Natural killer cell (primary cell): Measurements from ENCODE around the gene HTRA1. TPM values are rescaled to one million over a fixed set of nuclear protein-coding genes. Genes with fewer than 3 reads are reported as not detected.

Experiments
- ATAC-seq, 3 donors: fragments of 150-1000 bp in 2 of 3; fragments of 200-7000 bp in 1 of 3; cut with Tn5 transposase; 1 replicate in 1 of 3; 2 replicates in 2 of 3; pipeline ENCODE4 v1.10.0; 2021; ENCODE audit warnings: mild to moderate bottlenecking in 2 of 3, moderate library complexity in 2 of 3
- DNase-seq, 2 donors: peaks; one replicate each; pipeline versions ENCODE4 v3.0.0 to v3.0.0-alpha.2; 2013 to 2021; ENCODE audit warnings: mixed read lengths in 1 of 2
- H3K27ac ChIP-seq: one replicate; pipeline ENCODE4 v1.5.1; 2013; ENCODE audit warnings: mild to moderate bottlenecking, low read length
- H3K27me3 ChIP-seq: one replicate; pipeline ENCODE4 v1.6.1; 2013; ENCODE audit warnings: low read length; ENCODE audit not compliant: control insufficient read depth, insufficient read depth
- H3K36me3 ChIP-seq: one replicate; pipeline ENCODE4 v1.6.1; 2013; ENCODE audit warnings: low read length; ENCODE audit not compliant: control insufficient read depth, insufficient read depth
- H3K4me1 ChIP-seq: one replicate; pipeline ENCODE4 v1.6.1; 2013; ENCODE audit warnings: low read length; ENCODE audit not compliant: control insufficient read depth, insufficient read depth
- H3K4me3 ChIP-seq: one replicate; pipeline ENCODE4 v1.5.1; 2013; ENCODE audit warnings: low read length
- H3K9me3 ChIP-seq: one replicate; pipeline ENCODE4 v1.6.1; 2013; ENCODE audit warnings: low read length; ENCODE audit not compliant: control insufficient read depth, insufficient read depth
- H3K27ac Mint-ChIP-seq, 2 donors: one replicate each; pipeline ENCODE4 v1.8.0; 2022; ENCODE audit warnings: mild to moderate bottlenecking in 2 of 2, mixed read lengths in 2 of 2, moderate library complexity in 1 of 2
- H3K27me3 Mint-ChIP-seq, 2 donors: one replicate each; pipeline ENCODE4 v1.8.0; 2022; ENCODE audit warnings: low read depth in 2 of 2, mixed read lengths in 2 of 2
- H3K36me3 Mint-ChIP-seq: one replicate; pipeline ENCODE4 v1.8.0; 2022; ENCODE audit warnings: mixed read lengths
- H3K4me1 Mint-ChIP-seq, 2 donors: one replicate each; pipeline ENCODE4 v1.8.0; 2022; ENCODE audit warnings: mixed read lengths in 2 of 2
- H3K4me3 Mint-ChIP-seq: one replicate; pipeline ENCODE4 v1.8.0; 2022; ENCODE audit warnings: mild to moderate bottlenecking, moderate library complexity, mixed read lengths
- H3K9me3 Mint-ChIP-seq, 2 donors: one replicate each; pipeline ENCODE4 v1.8.0; 2022; ENCODE audit warnings: mixed read lengths in 2 of 2
- CTCF ChIP-seq: fragments of 200-600 bp; IDR thresholded peaks from one replicate; pipeline ENCODE4 v1.8.0; 2022; ENCODE audit warnings: antibody characterized with exemption
- WGBS: methylation state at CpG from one replicate; pipeline ENCODE4 v1.1.7; 2013; ENCODE audit warnings: missing lambda C conversion rate; ENCODE audit not compliant: insufficient coverage; 5-methylcytosine and 5-hydroxymethylcytosine counted together
- intact Hi-C: fragments of 100-400 bp; cut with micrococcal nuclease; formaldehyde crosslinking; loops from one replicate; pipeline ENCODE4 v1.14.2; 2022
- total RNA-seq, 4 donors: library from RNA; stranded (reverse); fragments of 120-200 nt in 1 of 4; gene quantifications; one replicate each; pipeline versions ENCODE4 v1.2.3 to v1.2.4, GENCODE V29; 2013 to 2022

HTRA1 gene
- total RNA-seq, 3 donors from 2014 or later (not counting 1 experiment from before 2014, with no cell fraction given), result not detected

DNA sequence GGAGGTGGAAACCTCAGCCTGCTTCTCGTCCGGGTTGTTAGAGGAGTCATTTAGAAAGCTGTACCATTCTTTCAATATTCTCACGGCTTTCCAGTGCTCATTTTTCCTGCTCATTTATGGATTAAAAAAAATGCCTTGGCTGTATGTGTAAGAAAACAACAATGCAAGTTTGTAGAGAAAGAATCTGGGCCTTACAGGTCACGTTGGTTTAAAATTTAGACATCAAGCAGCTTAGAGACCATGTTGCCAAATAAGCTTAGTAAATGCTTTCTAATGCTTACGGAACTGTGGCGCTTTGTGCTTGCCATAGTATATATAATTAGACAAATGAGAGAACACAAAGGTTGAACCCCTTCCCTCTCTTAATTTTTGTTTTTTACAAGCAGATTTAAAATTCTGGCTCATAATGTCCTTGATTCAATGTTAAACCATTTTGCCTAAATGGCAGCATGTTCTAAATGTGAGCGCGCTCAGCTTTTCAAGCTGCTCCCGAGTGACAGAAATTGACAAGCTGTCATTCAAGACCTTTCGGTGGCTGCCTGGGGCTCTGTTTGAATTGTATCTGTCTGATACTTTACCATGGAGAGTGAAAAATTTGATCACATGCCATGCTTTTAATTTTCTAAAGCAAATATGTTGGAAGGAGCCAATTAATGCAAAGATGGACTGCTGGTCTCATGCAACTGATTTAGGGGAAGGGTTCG lies 5.8 kb upstream of the HTRA1 start:
- Mint-ChIP-seq H3K36me3 (no peaks in the 10 kb centered on the region), H3K4me1 (no peaks in the 10 kb centered on the region), H3K27me3 (peaks cover 42 to 48% of the 10 kb centered on the region in 2 donors), H3K9me3 (no peaks in the 10 kb centered on the region), H3K27ac (no peak overlapping the region), H3K4me3 (no peak overlapping the region)
- no peaks in the 10 kb centered on the region for H3K36me3 ChIP-seq
- ATAC-seq (no peak), DNase-seq (no peak)
- no peak overlapping the region for H3K27ac ChIP-seq
- 92% methylated on average over 8 of the region's 11 CpGs for WGBS
- H3K9me3 ChIP-seq, result no peaks in the 10 kb centered on the region
- intact Hi-C loops, result no loop called here
- H3K4me1 ChIP-seq, result peaks cover 7% of the 10 kb centered on the region
- no peak for TF ChIP-seq CTCF
- H3K4me3 ChIP-seq, result no peak overlapping the region
- peaks cover 26% of the 10 kb centered on the region for H3K27me3 ChIP-seq

GRCh38 chr10:122457934-122458333 lies 3.4 kb upstream of the HTRA1 start:
- Mint-ChIP-seq H3K27me3 (peaks cover 45 to 47% of the 10 kb centered on the region in 2 donors), H3K36me3 (no peaks in the 10 kb centered on the region), H3K4me1 (peaks cover 7 to 9% of the 10 kb centered on the region in 2 donors), H3K27ac (no peak overlapping the region), H3K4me3 (no peak overlapping the region), H3K9me3 (no peaks in the 10 kb centered on the region)
- 64% methylated on average over 5 of the region's 5 CpGs for WGBS
- no peaks in the 10 kb centered on the region for H3K36me3 ChIP-seq
- TF ChIP-seq CTCF, result no peak
- intact Hi-C loops, result no loop called here
- H3K4me3 ChIP-seq, result no peak overlapping the region
- DNase-seq, result no peak
- H3K4me1 ChIP-seq, result peaks cover 20% of the 10 kb centered on the region
- peaks cover 30% of the 10 kb centered on the region for H3K27me3 ChIP-seq
- no peak overlapping the region for H3K27ac ChIP-seq
- H3K9me3 ChIP-seq, result no peaks in the 10 kb centered on the region
- no peak for ATAC-seq

DNA sequence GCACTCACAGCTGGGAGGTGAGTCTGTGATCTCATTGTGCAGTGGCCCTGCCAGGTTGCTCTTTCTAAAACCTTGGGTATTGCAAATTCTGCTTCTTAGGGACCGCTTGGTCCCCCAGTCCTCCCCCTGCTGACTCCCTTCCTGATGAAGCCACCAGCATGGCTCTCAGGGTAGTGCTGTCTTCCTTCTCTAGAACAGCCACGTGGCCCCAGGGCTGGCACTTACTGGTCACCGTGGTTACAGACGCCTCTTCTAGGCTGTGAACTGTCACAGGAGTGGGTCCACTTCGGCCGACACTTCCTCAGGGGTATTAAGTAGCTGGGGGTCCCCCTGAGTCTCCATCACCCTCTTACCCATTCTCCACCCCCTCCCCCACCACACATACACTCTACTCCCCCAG lies 2.7 kb upstream of the HTRA1 start:
- DNase-seq, result no peak
- H3K4me1 ChIP-seq, result peaks cover 21% of the 10 kb centered on the region
- 48% methylated on average over 6 of the region's 6 CpGs for WGBS
- peaks cover 51 to 54% of the 10 kb centered on the region in 2 donors for H3K27me3 Mint-ChIP-seq
- no peaks in the 10 kb centered on the region for H3K9me3 Mint-ChIP-seq
- H3K4me3 ChIP-seq, result no peak overlapping the region
- no peaks in the 10 kb centered on the region for H3K36me3 Mint-ChIP-seq
- no peak overlapping the region for H3K27ac ChIP-seq
- ATAC-seq, result no peak
- no peaks in the 10 kb centered on the region for H3K9me3 ChIP-seq
- H3K27me3 ChIP-seq, result peaks cover 31% of the 10 kb centered on the region
- H3K4me1 Mint-ChIP-seq, result peaks cover 8 to 10% of the 10 kb centered on the region in 2 donors
- H3K4me3 Mint-ChIP-seq, result no peak overlapping the region
- no peaks in the 10 kb centered on the region for H3K36me3 ChIP-seq
- no peak for TF ChIP-seq CTCF
- no peak overlapping the region for H3K27ac Mint-ChIP-seq
- intact Hi-C loops, result no loop called here
